Muscle layer of duodenum (tissue), 2 donors: ENCODE data around the gene CPNE4.

Experiments used
- H3K27ac ChIP-seq: one replicate; pipeline ENCODE4 v1.7.0; 2013; ENCODE audit warnings: mild to moderate bottlenecking, low read length
- H3K27me3 ChIP-seq: one replicate; pipeline ENCODE4 v1.7.0; 2013; ENCODE audit warnings: low read depth, mild to moderate bottlenecking, control low read depth, low read length
- H3K36me3 ChIP-seq, 2 donors: one replicate each; pipeline ENCODE4 v1.7.0; 2013; ENCODE audit warnings: low read length in 2 of 2, control low read depth in 1 of 2, mild to moderate bottlenecking in 1 of 2; ENCODE audit not compliant: insufficient read depth in 2 of 2, control insufficient read depth in 1 of 2
- H3K4me1 ChIP-seq, 2 donors: one replicate each; pipeline ENCODE4 v1.7.0; 2013; ENCODE audit warnings: low read length in 2 of 2, mild to moderate bottlenecking in 2 of 2, control low read depth in 1 of 2, moderate library complexity in 1 of 2; ENCODE audit not compliant: insufficient read depth in 2 of 2, control insufficient read depth in 1 of 2
- H3K4me3 ChIP-seq, 2 donors: one replicate each; pipeline ENCODE4 v1.7.0; 2013; ENCODE audit warnings: low read length in 2 of 2, low read depth in 1 of 2, mild to moderate bottlenecking in 1 of 2
- H3K9me3 ChIP-seq, 2 donors: one replicate each; pipeline ENCODE4 v1.7.0; 2013; ENCODE audit warnings: low read length in 2 of 2, control low read depth in 1 of 2, mild to moderate bottlenecking in 1 of 2; ENCODE audit not compliant: control insufficient read depth in 1 of 2
- donor health status: healthy.

Gene CPNE4

GRCh38 chr3:132016061-132017041 is 18.5 kb downstream of the CPNE4 start:
- Histone ChIP-seq H3K4me1 (no peaks in the 10 kb centered on the region), H3K36me3 (no peaks in the 10 kb centered on the region), H3K27me3 (no peaks in the 10 kb centered on the region), H3K9me3 (no peaks in the 10 kb centered on the region), H3K27ac (no peak overlapping the region), H3K4me3 (no peak overlapping the region)

- Histone ChIP-seq H3K27ac (no peak overlapping the region), H3K36me3 (no peaks in the 10 kb centered on the region), H3K4me1 (no peaks in the 10 kb centered on the region), H3K27me3 (no peaks in the 10 kb centered on the region), H3K4me3 (no peak overlapping the region), H3K9me3 (no peaks in the 10 kb centered on the region)
These were observed 20.7 kb downstream of the CPNE4 start for GRCh38 chr3:132014105-132014504.

GRCh38 chr3:132009241-132009640 is 25.6 kb downstream of the CPNE4 start:
- H3K36me3 ChIP-seq: no peaks in the 10 kb centered on the region

GRCh38 chr3:132008837-132009236 is 26.0 kb downstream of the CPNE4 start:
- no peaks in the 10 kb centered on the region for H3K9me3 ChIP-seq
- no peak overlapping the region for H3K27ac ChIP-seq
- no peaks in the 10 kb centered on the region for H3K36me3 ChIP-seq
- no peaks in the 10 kb centered on the region for H3K27me3 ChIP-seq
- no peak overlapping the region for H3K4me3 ChIP-seq
- no peaks in the 10 kb centered on the region for H3K4me1 ChIP-seq

More at GRCh38 chr3:132009241-132009640, 25.6 kb downstream of the CPNE4 start:
- no peak overlapping the region for H3K4me3 ChIP-seq
- no peak overlapping the region for H3K27ac ChIP-seq
- H3K4me1 ChIP-seq: no peaks in the 10 kb centered on the region
- no peaks in the 10 kb centered on the region for H3K27me3 ChIP-seq
- H3K9me3 ChIP-seq: no peaks in the 10 kb centered on the region

GRCh38 chr3:132007617-132008016 is 27.2 kb downstream of the CPNE4 start:
- no peaks in the 10 kb centered on the region for H3K36me3 ChIP-seq
- H3K9me3 ChIP-seq: no peaks in the 10 kb centered on the region
- H3K4me1 ChIP-seq: no peaks in the 10 kb centered on the region
- no peak overlapping the region for H3K4me3 ChIP-seq
- H3K27ac ChIP-seq: no peak overlapping the region
- H3K27me3 ChIP-seq: no peaks in the 10 kb centered on the region

GRCh38 chr3:132006605-132007204 is 28.1 kb downstream of the CPNE4 start:
- Histone ChIP-seq H3K27ac (no peak overlapping the region), H3K4me3 (no peak overlapping the region), H3K27me3 (no peaks in the 10 kb centered on the region), H3K36me3 (no peaks in the 10 kb centered on the region), H3K9me3 (no peaks in the 10 kb centered on the region), H3K4me1 (no peaks in the 10 kb centered on the region)

- Histone ChIP-seq H3K4me3 (no peak overlapping the region), H3K36me3 (no peaks in the 10 kb centered on the region), H3K27me3 (no peaks in the 10 kb centered on the region), H3K9me3 (no peaks in the 10 kb centered on the region), H3K27ac (no peak overlapping the region), H3K4me1 (no peaks in the 10 kb centered on the region)
These were observed 30.2 kb downstream of the CPNE4 start for GRCh38 chr3:132004571-132004970.

- no peaks in the 10 kb centered on the region for H3K4me1 ChIP-seq
- no peak overlapping the region for H3K27ac ChIP-seq
- no peak overlapping the region for H3K4me3 ChIP-seq
- H3K27me3 ChIP-seq: no peaks in the 10 kb centered on the region
- no peaks in the 10 kb centered on the region for H3K36me3 ChIP-seq
- H3K9me3 ChIP-seq: no peaks in the 10 kb centered on the region
These were observed 31.1 kb downstream of the CPNE4 start for GRCh38 chr3:132003685-132004084.

GRCh38 chr3:132001999-132002398 is 32.8 kb downstream of the CPNE4 start:
- H3K27ac ChIP-seq: no peak overlapping the region
- H3K9me3 ChIP-seq: no peaks in the 10 kb centered on the region
- no peaks in the 10 kb centered on the region for H3K36me3 ChIP-seq
- H3K27me3 ChIP-seq: no peaks in the 10 kb centered on the region
- no peaks in the 10 kb centered on the region for H3K4me1 ChIP-seq
- no peak overlapping the region for H3K4me3 ChIP-seq

GRCh38 chr3:132001036-132001435 is 33.8 kb downstream of the CPNE4 start:
- no peak overlapping the region for H3K27ac ChIP-seq
- H3K36me3 ChIP-seq: no peaks in the 10 kb centered on the region
- H3K27me3 ChIP-seq: no peaks in the 10 kb centered on the region
- no peaks in the 10 kb centered on the region for H3K9me3 ChIP-seq
- no peaks in the 10 kb centered on the region for H3K4me1 ChIP-seq
- H3K4me3 ChIP-seq: no peak overlapping the region

- Histone ChIP-seq H3K9me3 (no peaks in the 10 kb centered on the region), H3K36me3 (no peaks in the 10 kb centered on the region), H3K27ac (no peak overlapping the region), H3K4me1 (no peaks in the 10 kb centered on the region), H3K27me3 (no peaks in the 10 kb centered on the region), H3K4me3 (no peak overlapping the region)
These were observed 36.8 kb downstream of the CPNE4 start for GRCh38 chr3:131998027-131998426.
